A549 (cell line): ENCODE data around the gene CAMK1G. TPM values are rescaled to one million over a fixed set of nuclear protein-coding genes. Genes with fewer than 3 reads are reported as not detected.

ENCODE experiments used
- ATAC-seq, 2 experiments: fragments of 200-7000 bp in 1 of 2; fragments of >200 bp in 1 of 2; cut with Nextera tagmentation in 1 of 2; cut with Tn5 transposase in 1 of 2; 3 replicates each; pipeline versions ENCODE4 v1.8.0 to v1.9.1; 2018 to 2020; ENCODE audit warnings: mild to moderate bottlenecking in 1 of 2, moderate library complexity in 1 of 2
- CTCF ChIA-PET: fragments of 300-600 bp; sonication (Branson Sonifier 250); formaldehyde crosslinking; extraction: SDS; loops from one replicate; lab custom pipeline; 2021; ENCODE audit warnings: antibody characterized with exemption, inconsistent platforms; lab: Yijun Ruan, JAX
- POLR2A ChIA-PET: fragments of 350-600 bp; formaldehyde crosslinking; extraction: SDS; loops from one replicate; lab custom pipeline; 2021; ENCODE audit warnings: antibody characterized with exemption, inconsistent platforms; lab: Yijun Ruan, JAX
- DNase-seq, 2 experiments: peaks; one replicate each; pipeline versions ENCODE4 v3.0.0 to v3.0.0-alpha.2; 2011 to 2016; ENCODE audit warnings: low read depth in 1 of 2, low spot score in 1 of 2
- FAIRE-seq: peaks from 2 replicates; lab custom pipeline; 2011; peaks lifted over from hg19 to GRCh38; lab: Jason Lieb, UNC
- H3K27ac ChIP-seq, 2 experiments: fragments of >200 bp; sonication (Bioruptor Twin); formaldehyde crosslinking; 3 replicates each; pipeline ENCODE4 v1.5.1; 2016 to 2017
- H3K4me1 ChIP-seq: fragments of >200 bp; sonication (Bioruptor Twin); formaldehyde crosslinking; 3 replicates; pipeline ENCODE4 v1.6.1; 2016
- H3K4me2 ChIP-seq: fragments of >200 bp; sonication (Bioruptor Twin); formaldehyde crosslinking; 3 replicates; pipeline ENCODE4 v1.6.1; 2016
- H3K4me3 ChIP-seq: fragments of >200 bp; sonication (Bioruptor Twin); formaldehyde crosslinking; 3 replicates; pipeline ENCODE4 v1.5.1; 2016
- H3K9me3 ChIP-seq: fragments of >200 bp; sonication (Bioruptor Twin); formaldehyde crosslinking; 3 replicates; pipeline ENCODE4 v1.6.1; 2016
- ATOH8 ChIP-seq: fragments of 250-450 bp; sonication (Bioruptor Pico); IDR thresholded peaks from 2 replicates; pipeline ENCODE4 v1.5.0; 2020; ENCODE audit warnings: low read depth, mild to moderate bottlenecking, moderate library complexity
- CEBPB ChIP-seq, 2 experiments: fragments of >200 bp in 1 of 2; sonication (Bioruptor Twin) in 1 of 2; formaldehyde crosslinking in 1 of 2; IDR thresholded peaks; 2 replicates each; pipeline ENCODE4 v1.6.1; 2012 to 2016
- CHD2 ChIP-seq: fragments of 150-350 bp; IDR thresholded peaks from 2 replicates; pipeline ENCODE4 v1.6.1; 2014; ENCODE audit warnings: low read length; ENCODE audit not compliant: partially characterized antibody
- CHD4 ChIP-seq: fragments of 200-600 bp; sonication (generic); IDR thresholded peaks from 2 replicates; pipeline ENCODE4 v1.6.1; 2016; ENCODE audit warnings: antibody characterized with exemption, mild to moderate bottlenecking, borderline replicate concordance
- CTCF ChIP-seq: fragments of >200 bp; sonication (Bioruptor Twin); formaldehyde crosslinking; IDR thresholded peaks from 3 replicates; pipeline ENCODE4 v1.5.1; 2016
- EHF ChIP-seq: fragments of 250-450 bp; sonication (Bioruptor Pico); IDR thresholded peaks from 2 replicates; pipeline ENCODE4 v1.5.0; 2020; ENCODE audit warnings: mild to moderate bottlenecking
- ESRRA ChIP-seq: fragments of 150-350 bp; IDR thresholded peaks from 2 replicates; pipeline ENCODE4 v1.6.1; 2014; ENCODE audit warnings: mild to moderate bottlenecking, low read length, borderline replicate concordance
- FOXS1 ChIP-seq: fragments of 250-450 bp; sonication (Bioruptor Pico); IDR thresholded peaks from 2 replicates; pipeline ENCODE4 v1.5.0; 2020; ENCODE audit warnings: mild to moderate bottlenecking, moderate library complexity
- HES2 ChIP-seq: fragments of >200 bp; sonication (Bioruptor Twin); formaldehyde crosslinking; IDR thresholded peaks from 2 replicates; pipeline ENCODE4 v1.6.1; 2016
- HEYL ChIP-seq: fragments of 250-450 bp; sonication (Bioruptor Pico); IDR thresholded peaks from 2 replicates; pipeline ENCODE4 v1.8.0; 2021; ENCODE audit warnings: mild to moderate bottlenecking, moderate library complexity
- HMGXB4 ChIP-seq: fragments of 250-450 bp; sonication (Bioruptor Pico); IDR thresholded peaks from 2 replicates; pipeline ENCODE4 v1.5.0; 2021; ENCODE audit warnings: mild to moderate bottlenecking, moderate library complexity, borderline replicate concordance
- HOXA7 ChIP-seq: fragments of 250-450 bp; sonication (Bioruptor Pico); IDR thresholded peaks from 2 replicates; pipeline ENCODE4 v1.5.0; 2020; ENCODE audit warnings: mild to moderate bottlenecking, moderate library complexity
- HOXB13 ChIP-seq: fragments of 250-450 bp; sonication (Bioruptor Pico); IDR thresholded peaks from 2 replicates; pipeline ENCODE4 v1.5.0; 2020; ENCODE audit warnings: low read depth, mild to moderate bottlenecking, moderate library complexity
- HOXB5 ChIP-seq: fragments of 250-450 bp; sonication (Bioruptor Pico); IDR thresholded peaks from 2 replicates; pipeline ENCODE4 v1.5.0; 2020; ENCODE audit warnings: mild to moderate bottlenecking, moderate library complexity
- JUN ChIP-seq, 2 experiments: fragments of >200 bp; sonication (Bioruptor Twin); formaldehyde crosslinking; IDR thresholded peaks; 2 replicates in 1 of 2; 3 replicates in 1 of 2; pipeline ENCODE4 v1.6.1; 2016 to 2017
- MAFK ChIP-seq: fragments of 450-650 bp; IDR thresholded peaks from 2 replicates; pipeline ENCODE4 v1.6.1; 2014; ENCODE audit not compliant: partially characterized antibody
- MAZ ChIP-seq: fragments of 150-350 bp; IDR thresholded peaks from 2 replicates; pipeline ENCODE4 v1.6.1; 2014; ENCODE audit warnings: antibody characterized with exemption, low read depth, low read length, borderline replicate concordance
- MYC ChIP-seq: IDR thresholded peaks from 2 replicates; pipeline ENCODE4 v1.6.1; 2012; ENCODE audit warnings: mild to moderate bottlenecking, inconsistent platforms, low read length, improper control_type of control experiment, borderline replicate concordance
- NFE2L2 ChIP-seq: fragments of 150-350 bp; conservative IDR thresholded peaks from 2 replicates; pipeline ENCODE4 v1.6.1; 2014; ENCODE audit warnings: low read length
- PHF8 ChIP-seq: fragments of 200-600 bp; sonication (generic); IDR thresholded peaks from 2 replicates; pipeline ENCODE4 v1.6.1; 2016; ENCODE audit warnings: low read depth, mild to moderate bottlenecking, antibody characterized with exemption, moderate library complexity, borderline replicate concordance
- RAD21 ChIP-seq, 2 experiments: fragments of >200 bp in 1 of 2; sonication (Bioruptor Twin) in 1 of 2; formaldehyde crosslinking in 1 of 2; IDR thresholded peaks in 1 of 2; conservative IDR thresholded peaks in 1 of 2; 2 replicates in 1 of 2; 3 replicates in 1 of 2; pipeline ENCODE4 v1.6.1; 2012 to 2018; ENCODE audit warnings: inconsistent platforms in 1 of 2
- SMC3 ChIP-seq: fragments of >200 bp; sonication (Bioruptor Twin); formaldehyde crosslinking; IDR thresholded peaks from 3 replicates; pipeline ENCODE4 v1.6.1; 2018; ENCODE audit warnings: inconsistent platforms
- SREBF2 ChIP-seq: fragments of 450-650 bp; IDR thresholded peaks from 2 replicates; pipeline ENCODE4 v1.6.1; 2014; ENCODE audit warnings: mild to moderate bottlenecking, moderate library complexity
- TFCP2L1 ChIP-seq: fragments of 250-450 bp; sonication (Bioruptor Pico); IDR thresholded peaks from 2 replicates; pipeline ENCODE4 v1.5.0; 2021; ENCODE audit warnings: mild to moderate bottlenecking
- USF2 ChIP-seq: fragments of 450-650 bp; IDR thresholded peaks from 2 replicates; pipeline ENCODE4 v1.6.1; 2014; ENCODE audit warnings: antibody characterized with exemption
- WGBS: methylation state at CpG from one replicate; pipeline ENCODE4 v1.1.6; 2017; ENCODE audit errors: missing lambda C conversion rate; 5-methylcytosine and 5-hydroxymethylcytosine counted together
- polyA plus RNA-seq, 4 experiments: library from polyadenylated mRNA; depleted of rRNA in 3 of 4; stranded (reverse); fragments of >200 nt; fragmentation: RNase III in 1 of 4; extraction: RNeasy Plus Mini Kit Qiagen cat#74134 plus additional on column Dnase treatment in 1 of 4; gene quantifications; 2 replicates in 3 of 4; 3 replicates in 1 of 4; pipeline ENCODE4 v1.2.3, GENCODE V29; 2011 to 2017

CAMK1G gene
- polyA plus RNA-seq, 2 of the 4 experiments (the other 2 are of a cell fraction), result 0.03 to 0.08 TPM

GRCh38 chr1:209601809-209602657 is 18.5 kb downstream of the CAMK1G start:
- TF ChIP-seq CEBPB (IDR thresholded peaks at IDR 0.05), result peak in 1 of 2 experiments; percentile 58; a peak in 1 of 4 replicates
- TF ChIP-seq SMC3, result peak; percentile 83
- TF ChIP-seq SREBF2, result peak; percentile 19; the same call in 1 of the 2 replicates
- no peak for TF ChIP-seq HEYL
- no peak for TF ChIP-seq ESRRA
- TF ChIP-seq CTCF, result peak; percentile 74
- peak; percentile 80 to 81 for TF ChIP-seq RAD21 (conservative IDR thresholded peaks at IDR 0.05 in 1 of 2, IDR thresholded peaks at IDR 0.05 in 1 of 2)
- no peaks in the 10 kb centered on the region for H3K9me3 ChIP-seq
- 22% methylated on average over 6 of the region's 6 CpGs for WGBS
- no peak overlapping the region for H3K4me3 ChIP-seq
- no peak overlapping the region for H3K27ac ChIP-seq
- ATAC-seq (peak; percentile 96 to 98), DNase-seq (peak; percentile 55 to 60), FAIRE-seq (peak; percentile 61)
- peak overlapping the region; percentile 6; the same call in 1 of the 3 replicates for H3K4me2 ChIP-seq
- POLR2A ChIA-PET, result no interaction called here
- CTCF ChIA-PET, result interaction anchor here (0.7 to 5.1 kb wide), 31 partner anchors 9 to 145 kb away, joined by 3 to 32 read pairs (median 5); partner anchors contain the start of genes CAMK1G and LAMB3
- H3K4me1 ChIP-seq, result peaks cover 12% of the 10 kb centered on the region

GRCh38 chr1:209603877-209604276 is 20.4 kb downstream of the CAMK1G start:
- no peak overlapping the region for H3K4me2 ChIP-seq
- H3K9me3 ChIP-seq, result no peaks in the 10 kb centered on the region
- WGBS, result 85% methylated on average over 5 of the region's 5 CpGs
- no peak for ATAC-seq
- no peak overlapping the region for H3K4me3 ChIP-seq
- TF ChIP-seq FOXS1 (CRISPR knock-in tag) (no peak), HMGXB4 (CRISPR knock-in tag) (no peak), MAZ (no peak), ESRRA (no peak), SMC3 (no peak), HOXA7 (no peak), MYC (no peak), NFE2L2 (no peak), CHD2 (no peak), ATOH8 (CRISPR knock-in tag) (no peak), HES2 (no peak), MAFK (no peak), USF2 (no peak), PHF8 (no peak), EHF (CRISPR knock-in tag) (no peak), CHD4 (no peak), JUN (IDR thresholded peaks at IDR 0.05) (no peak), TFCP2L1 (no peak), HOXB13 (CRISPR knock-in tag) (no peak), HOXB5 (CRISPR knock-in tag) (no peak)
- TF ChIP-seq, all 56 proteins: peak for 0
- FAIRE-seq (no peak), DNase-seq (no peak)
- H3K27ac ChIP-seq, result no peak overlapping the region
- ChIA-PET CTCF (interaction anchor here (1.4 to 3.4 kb wide), 8 partner anchors 12 to 93 kb away, joined by 3 to 29 read pairs (median 6); partner anchors contain the start of gene G0S2), POLR2A (no interaction called here)
- H3K4me1 ChIP-seq, result peaks cover 21% of the 10 kb centered on the region
